ENCODE results near the gene WWOX.

DNA sequence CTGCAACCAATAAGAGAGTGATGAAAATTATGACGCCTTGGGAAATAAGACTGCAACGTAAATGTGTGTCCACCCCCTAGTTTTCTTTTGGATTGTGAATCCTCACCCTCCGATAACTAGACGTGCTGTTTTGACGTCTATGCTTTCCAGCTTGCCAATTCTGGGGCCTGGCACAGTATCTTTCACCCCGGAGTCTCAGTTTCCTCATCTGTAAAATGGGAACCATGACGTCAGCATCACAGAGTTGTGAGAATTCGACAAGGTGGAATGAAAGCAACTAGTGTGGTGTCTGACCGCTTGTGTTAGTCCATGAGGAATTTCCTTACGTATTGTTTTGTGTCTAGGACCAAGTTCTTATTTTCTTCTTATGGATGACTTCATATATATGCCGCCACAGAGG, 37.7 kb downstream of the WWOX start:
- TF ChIP-seq EZH2 (IDR thresholded peaks at IDR 0.05; ENCODE audit: low read length), result no peak
- TF ChIP-seq, protein P1, sequence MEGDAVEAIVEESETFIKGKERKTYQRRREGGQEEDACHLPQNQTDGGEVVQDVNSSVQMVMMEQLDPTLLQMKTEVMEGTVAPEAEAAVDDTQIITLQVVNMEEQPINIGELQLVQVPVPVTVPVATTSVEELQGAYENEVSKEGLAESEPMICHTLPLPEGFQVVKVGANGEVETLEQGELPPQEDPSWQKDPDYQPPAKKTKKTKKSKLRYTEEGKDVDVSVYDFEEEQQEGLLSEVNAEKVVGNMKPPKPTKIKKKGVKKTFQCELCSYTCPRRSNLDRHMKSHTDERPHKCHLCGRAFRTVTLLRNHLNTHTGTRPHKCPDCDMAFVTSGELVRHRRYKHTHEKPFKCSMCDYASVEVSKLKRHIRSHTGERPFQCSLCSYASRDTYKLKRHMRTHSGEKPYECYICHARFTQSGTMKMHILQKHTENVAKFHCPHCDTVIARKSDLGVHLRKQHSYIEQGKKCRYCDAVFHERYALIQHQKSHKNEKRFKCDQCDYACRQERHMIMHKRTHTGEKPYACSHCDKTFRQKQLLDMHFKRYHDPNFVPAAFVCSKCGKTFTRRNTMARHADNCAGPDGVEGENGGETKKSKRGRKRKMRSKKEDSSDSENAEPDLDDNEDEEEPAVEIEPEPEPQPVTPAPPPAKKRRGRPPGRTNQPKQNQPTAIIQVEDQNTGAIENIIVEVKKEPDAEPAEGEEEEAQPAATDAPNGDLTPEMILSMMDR (optimal IDR thresholded peaks at IDR 0.05 in 1 of 3, IDR thresholded peaks at IDR 0.05 in 1 of 3, conservative IDR thresholded peaks at IDR 0.05 in 1 of 3; ENCODE audit: extremely low read depth in 1 of 3, insufficient read depth in 2 of 3, low read length in 3 of 3), result no peak

Data from keratinocyte (primary cell).